K562 (cell line): ENCODE results near the gene ZNF17. TPM values are rescaled to one million over a fixed set of nuclear protein-coding genes. Genes with fewer than 3 reads are reported as not detected.

Source experiments
- GABPA ChIP-seq: fragments of 200-800 bp; sonication (Bioruptor generic); conservative IDR thresholded peaks from 2 replicates; pipeline ENCODE4 v1.6.1; 2016; ENCODE audit warnings: low read depth, missing genetic modification characterization, missing compliant biosample characterization
- MBD2 ChIP-seq: sonication (generic); IDR thresholded peaks from 2 replicates; pipeline ENCODE4 v1.6.1; 2016; ENCODE audit warnings: low read depth, borderline replicate concordance
- MXI1 ChIP-seq: IDR thresholded peaks from 2 replicates; pipeline ENCODE4 v1.6.1; 2011; ENCODE audit warnings: low read depth, mild to moderate bottlenecking, improper control_type of control experiment, low read length
- SNIP1 ChIP-seq: fragments of 450-650 bp; IDR thresholded peaks from 2 replicates; pipeline ENCODE4 v1.7.1; 2017; ENCODE audit warnings: low read depth, mild to moderate bottlenecking
- SRSF7 ChIP-seq: fragments of 200-400 bp; formaldehyde crosslinking; optimal IDR thresholded peaks from 2 replicates; pipeline ENCODE3; 2017; ENCODE audit warnings: mild to moderate bottlenecking, low read depth, low read length
- SUPT5H ChIP-seq: fragments of 450-650 bp; IDR thresholded peaks from 2 replicates; pipeline ENCODE4 v1.6.1; 2016
- ZC3H11A ChIP-seq: IDR thresholded peaks from 2 replicates; pipeline ENCODE4 v1.6.1; 2012; ENCODE audit warnings: low read depth, low read length, improper control_type of control experiment
- ZKSCAN1 ChIP-seq: fragments of 150-350 bp; IDR thresholded peaks from 2 replicates; pipeline ENCODE4 v1.6.1; 2016; ENCODE audit warnings: low read depth, low read length
- ZNF780A ChIP-seq: fragments of 250-450 bp; sonication (Bioruptor Pico); IDR thresholded peaks from 2 replicates; pipeline ENCODE4 v1.5.0; 2021; ENCODE audit warnings: mild to moderate bottlenecking
- polyA plus RNA-seq, 8 experiments: library from polyadenylated mRNA; depleted of rRNA in 4 of 8; stranded (reverse) in 5 of 8; unstranded in 3 of 8; fragments of >200 nt; fragmentation: Nextera tagmentation in 2 of 8; fragmentation: Illumina TruSeq in 1 of 8; extraction: Ambion mirVana in 2 of 8; extraction: Trizol in 1 of 8; gene quantifications; 2 replicates each; pipeline versions ENCODE4 v1.2.1 to v1.2.3, GENCODE V29; 2011 to 2014; ENCODE audit warnings: inconsistent platforms in 1 of 8, missing spikeins in 1 of 8
- total RNA-seq, 7 experiments: library from RNA; depleted of rRNA in 6 of 7; stranded (reverse); fragments of >200 nt in 6 of 7; fragmentation: Illumina TruSeq in 2 of 7; extraction: Trizol in 2 of 7; gene quantifications; 2 replicates each; pipeline versions ENCODE4 v1.2.1 to v1.2.3, GENCODE V29; 2011 to 2021; ENCODE audit warnings: low replicate concordance in 1 of 7
- TF ChIP-seq, protein P1 (sequence below), 2 experiments: fragments of 450-650 bp in 1 of 2; sonication (generic) in 1 of 2; formaldehyde crosslinking in 1 of 2; IDR thresholded peaks; 2 replicates each; pipeline versions ENCODE4 v1.7.1 to v1.9.0; 2016 to 2022; ENCODE audit warnings: inconsistent platforms in 1 of 2, mild to moderate bottlenecking in 1 of 2, missing genetic modification reagents in 1 of 2
- TF ChIP-seq, protein P2 (sequence below): fragments of 150-350 bp; conservative IDR thresholded peaks from 2 replicates; pipeline ENCODE4 v1.6.1; 2014; ENCODE audit warnings: low read length
- TF ChIP-seq, protein P3 (sequence below): fragments of 250-450 bp; sonication (Bioruptor Pico); IDR thresholded peaks from 2 replicates; pipeline ENCODE4 v1.4.0; 2020
- TF ChIP-seq, protein P4 (sequence below): sonication (generic); formaldehyde crosslinking; IDR thresholded peaks from 2 replicates; pipeline ENCODE4 v1.8.1; 2022; ENCODE audit warnings: missing genetic modification reagents

ZNF17 gene
- total and polyA plus RNA-seq, 9 of the 15 experiments (the other 6 are each of a cell fraction or from before 2014, with no cell fraction given) = 5.3 to 8.6 (median 6.5) TPM

DNA sequence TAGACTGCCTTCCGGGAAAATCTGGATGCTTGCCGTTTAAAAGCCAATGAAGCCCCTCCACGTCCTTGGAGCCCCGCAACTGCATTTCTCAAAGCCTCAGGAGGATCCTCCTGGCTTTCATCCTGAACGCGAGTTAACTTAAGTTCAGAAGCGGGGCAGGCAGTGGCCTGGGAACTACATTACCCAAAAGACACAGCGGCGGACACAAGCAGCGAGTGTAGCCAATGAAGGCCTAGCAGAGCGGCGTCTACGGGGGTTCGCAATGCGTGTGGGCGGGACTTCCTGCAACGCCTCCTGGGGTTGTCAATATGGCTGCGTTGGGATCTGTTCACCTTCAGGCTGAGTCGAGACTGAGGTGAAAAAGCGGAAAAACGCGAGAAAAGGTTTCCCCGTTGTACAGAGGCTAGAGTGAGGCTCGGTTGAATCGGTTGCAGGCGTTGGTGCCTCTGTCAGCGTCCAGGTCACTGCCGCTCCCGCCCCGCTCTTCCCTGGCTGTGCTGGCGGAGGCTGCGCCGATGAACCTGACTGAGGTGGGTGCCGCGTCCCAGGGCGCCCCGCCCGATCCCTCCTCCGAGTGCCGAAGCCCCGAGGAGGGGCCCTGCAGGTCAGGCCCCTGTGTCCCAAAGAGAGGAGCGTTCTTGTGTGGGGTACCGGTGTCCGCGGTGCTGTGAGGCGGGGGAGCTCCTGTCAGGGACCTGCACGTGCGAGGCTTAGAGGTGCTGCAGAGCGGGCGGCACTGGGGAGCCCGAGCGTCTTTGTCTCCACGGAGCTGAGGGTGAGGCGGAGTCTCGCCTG, at the start of gene ZNF17 (continued):
- TF ChIP-seq ZC3H11A = no peak
- no peak for TF ChIP-seq SRSF7
- 0 out of 2 replicates have a peak, but pooled peaks have one; percentile 14 for TF ChIP-seq MXI1
- TF ChIP-seq, protein P1, sequence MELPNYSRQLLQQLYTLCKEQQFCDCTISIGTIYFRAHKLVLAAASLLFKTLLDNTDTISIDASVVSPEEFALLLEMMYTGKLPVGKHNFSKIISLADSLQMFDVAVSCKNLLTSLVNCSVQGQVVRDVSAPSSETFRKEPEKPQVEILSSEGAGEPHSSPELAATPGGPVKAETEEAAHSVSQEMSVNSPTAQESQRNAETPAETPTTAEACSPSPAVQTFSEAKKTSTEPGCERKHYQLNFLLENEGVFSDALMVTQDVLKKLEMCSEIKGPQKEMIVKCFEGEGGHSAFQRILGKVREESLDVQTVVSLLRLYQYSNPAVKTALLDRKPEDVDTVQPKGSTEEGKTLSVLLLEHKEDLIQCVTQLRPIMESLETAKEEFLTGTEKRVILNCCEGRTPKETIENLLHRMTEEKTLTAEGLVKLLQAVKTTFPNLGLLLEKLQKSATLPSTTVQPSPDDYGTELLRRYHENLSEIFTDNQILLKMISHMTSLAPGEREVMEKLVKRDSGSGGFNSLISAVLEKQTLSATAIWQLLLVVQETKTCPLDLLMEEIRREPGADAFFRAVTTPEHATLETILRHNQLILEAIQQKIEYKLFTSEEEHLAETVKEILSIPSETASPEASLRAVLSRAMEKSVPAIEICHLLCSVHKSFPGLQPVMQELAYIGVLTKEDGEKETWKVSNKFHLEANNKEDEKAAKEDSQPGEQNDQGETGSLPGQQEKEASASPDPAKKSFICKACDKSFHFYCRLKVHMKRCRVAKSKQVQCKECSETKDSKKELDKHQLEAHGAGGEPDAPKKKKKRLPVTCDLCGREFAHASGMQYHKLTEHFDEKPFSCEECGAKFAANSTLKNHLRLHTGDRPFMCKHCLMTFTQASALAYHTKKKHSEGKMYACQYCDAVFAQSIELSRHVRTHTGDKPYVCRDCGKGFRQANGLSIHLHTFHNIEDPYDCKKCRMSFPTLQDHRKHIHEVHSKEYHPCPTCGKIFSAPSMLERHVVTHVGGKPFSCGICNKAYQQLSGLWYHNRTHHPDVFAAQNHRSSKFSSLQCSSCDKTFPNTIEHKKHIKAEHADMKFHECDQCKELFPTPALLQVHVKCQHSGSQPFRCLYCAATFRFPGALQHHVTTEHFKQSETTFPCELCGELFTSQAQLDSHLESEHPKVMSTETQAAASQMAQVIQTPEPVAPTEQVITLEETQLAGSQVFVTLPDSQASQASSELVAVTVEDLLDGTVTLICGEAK (IDR thresholded peaks at IDR 0.05) = peak; percentile 92
- TF ChIP-seq, protein P1 (CRISPR knock-in tag; IDR thresholded peaks at IDR 0.05) = no peak
- TF ChIP-seq, protein P2, sequence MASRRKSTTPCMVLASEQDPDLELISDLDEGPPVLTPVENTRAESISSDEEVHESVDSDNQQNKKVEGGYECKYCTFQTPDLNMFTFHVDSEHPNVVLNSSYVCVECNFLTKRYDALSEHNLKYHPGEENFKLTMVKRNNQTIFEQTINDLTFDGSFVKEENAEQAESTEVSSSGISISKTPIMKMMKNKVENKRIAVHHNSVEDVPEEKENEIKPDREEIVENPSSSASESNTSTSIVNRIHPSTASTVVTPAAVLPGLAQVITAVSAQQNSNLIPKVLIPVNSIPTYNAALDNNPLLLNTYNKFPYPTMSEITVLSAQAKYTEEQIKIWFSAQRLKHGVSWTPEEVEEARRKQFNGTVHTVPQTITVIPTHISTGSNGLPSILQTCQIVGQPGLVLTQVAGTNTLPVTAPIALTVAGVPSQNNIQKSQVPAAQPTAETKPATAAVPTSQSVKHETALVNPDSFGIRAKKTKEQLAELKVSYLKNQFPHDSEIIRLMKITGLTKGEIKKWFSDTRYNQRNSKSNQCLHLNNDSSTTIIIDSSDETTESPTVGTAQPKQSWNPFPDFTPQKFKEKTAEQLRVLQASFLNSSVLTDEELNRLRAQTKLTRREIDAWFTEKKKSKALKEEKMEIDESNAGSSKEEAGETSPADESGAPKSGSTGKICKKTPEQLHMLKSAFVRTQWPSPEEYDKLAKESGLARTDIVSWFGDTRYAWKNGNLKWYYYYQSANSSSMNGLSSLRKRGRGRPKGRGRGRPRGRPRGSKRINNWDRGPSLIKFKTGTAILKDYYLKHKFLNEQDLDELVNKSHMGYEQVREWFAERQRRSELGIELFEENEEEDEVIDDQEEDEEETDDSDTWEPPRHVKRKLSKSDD = no peak
- TF ChIP-seq SNIP1 = no peak
- peak; percentile 74 for TF ChIP-seq SUPT5H
- no peak for TF ChIP-seq ZNF780A (CRISPR knock-in tag)
- TF ChIP-seq, protein P3, sequence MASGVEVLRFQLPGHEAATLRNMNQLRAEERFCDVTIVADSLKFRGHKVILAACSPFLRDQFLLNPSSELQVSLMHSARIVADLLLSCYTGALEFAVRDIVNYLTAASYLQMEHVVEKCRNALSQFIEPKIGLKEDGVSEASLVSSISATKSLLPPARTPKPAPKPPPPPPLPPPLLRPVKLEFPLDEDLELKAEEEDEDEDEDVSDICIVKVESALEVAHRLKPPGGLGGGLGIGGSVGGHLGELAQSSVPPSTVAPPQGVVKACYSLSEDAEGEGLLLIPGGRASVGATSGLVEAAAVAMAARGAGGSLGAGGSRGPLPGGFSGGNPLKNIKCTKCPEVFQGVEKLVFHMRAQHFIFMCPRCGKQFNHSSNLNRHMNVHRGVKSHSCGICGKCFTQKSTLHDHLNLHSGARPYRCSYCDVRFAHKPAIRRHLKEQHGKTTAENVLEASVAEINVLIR (CRISPR knock-in tag) = no peak
- TF ChIP-seq, protein P4, sequence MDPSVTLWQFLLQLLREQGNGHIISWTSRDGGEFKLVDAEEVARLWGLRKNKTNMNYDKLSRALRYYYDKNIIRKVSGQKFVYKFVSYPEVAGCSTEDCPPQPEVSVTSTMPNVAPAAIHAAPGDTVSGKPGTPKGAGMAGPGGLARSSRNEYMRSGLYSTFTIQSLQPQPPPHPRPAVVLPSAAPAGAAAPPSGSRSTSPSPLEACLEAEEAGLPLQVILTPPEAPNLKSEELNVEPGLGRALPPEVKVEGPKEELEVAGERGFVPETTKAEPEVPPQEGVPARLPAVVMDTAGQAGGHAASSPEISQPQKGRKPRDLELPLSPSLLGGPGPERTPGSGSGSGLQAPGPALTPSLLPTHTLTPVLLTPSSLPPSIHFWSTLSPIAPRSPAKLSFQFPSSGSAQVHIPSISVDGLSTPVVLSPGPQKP (CRISPR knock-in tag) = no peak
- TF ChIP-seq GABPA = peak; percentile 95
- peak; percentile 96 for TF ChIP-seq MBD2
- no peak for TF ChIP-seq ZKSCAN1
